Measurements from ENCODE around the gene VSNL1. TPM values are rescaled to one million over a fixed set of nuclear protein-coding genes. Genes with fewer than 3 reads are reported as not detected.
A peak's percentile ranks its signal among the peaks of the same experiment; 100 is the strongest.

Gene VSNL1
- total and polyA plus RNA-seq, 2 donors (not counting 1 experiment from before 2014, with no cell fraction given) = 1.2 to 3.9 TPM

DNA sequence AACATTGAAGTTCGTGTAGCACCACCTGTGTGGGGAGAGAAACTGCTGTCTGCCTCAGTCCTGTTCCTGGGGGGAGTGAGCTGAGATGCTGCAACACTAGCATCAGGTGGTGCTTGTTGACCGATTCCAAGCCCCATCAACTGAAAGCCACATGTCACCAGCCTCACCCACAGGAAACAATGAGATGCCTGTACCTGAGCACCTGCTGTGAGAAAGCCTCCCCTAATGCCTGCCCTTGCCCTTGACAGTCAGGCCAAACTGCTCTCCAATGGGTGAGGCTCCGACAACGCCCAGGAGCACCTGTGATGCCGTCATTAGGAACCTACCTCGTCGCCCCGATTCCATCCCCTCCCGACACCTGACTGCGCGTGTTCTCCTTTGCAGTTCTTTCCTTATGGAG is 108.5 kb downstream of the VSNL1 start:
- no peaks in the 10 kb centered on the region for H3K27me3 ChIP-seq (ENCODE audit: control insufficient read depth, insufficient read depth, low read length)
- H3K36me3 ChIP-seq (ENCODE audit: control insufficient read depth, insufficient read depth, low read length) = no peaks in the 10 kb centered on the region
- TF ChIP-seq, protein P1, sequence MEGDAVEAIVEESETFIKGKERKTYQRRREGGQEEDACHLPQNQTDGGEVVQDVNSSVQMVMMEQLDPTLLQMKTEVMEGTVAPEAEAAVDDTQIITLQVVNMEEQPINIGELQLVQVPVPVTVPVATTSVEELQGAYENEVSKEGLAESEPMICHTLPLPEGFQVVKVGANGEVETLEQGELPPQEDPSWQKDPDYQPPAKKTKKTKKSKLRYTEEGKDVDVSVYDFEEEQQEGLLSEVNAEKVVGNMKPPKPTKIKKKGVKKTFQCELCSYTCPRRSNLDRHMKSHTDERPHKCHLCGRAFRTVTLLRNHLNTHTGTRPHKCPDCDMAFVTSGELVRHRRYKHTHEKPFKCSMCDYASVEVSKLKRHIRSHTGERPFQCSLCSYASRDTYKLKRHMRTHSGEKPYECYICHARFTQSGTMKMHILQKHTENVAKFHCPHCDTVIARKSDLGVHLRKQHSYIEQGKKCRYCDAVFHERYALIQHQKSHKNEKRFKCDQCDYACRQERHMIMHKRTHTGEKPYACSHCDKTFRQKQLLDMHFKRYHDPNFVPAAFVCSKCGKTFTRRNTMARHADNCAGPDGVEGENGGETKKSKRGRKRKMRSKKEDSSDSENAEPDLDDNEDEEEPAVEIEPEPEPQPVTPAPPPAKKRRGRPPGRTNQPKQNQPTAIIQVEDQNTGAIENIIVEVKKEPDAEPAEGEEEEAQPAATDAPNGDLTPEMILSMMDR (conservative IDR thresholded peaks at IDR 0.05 in 1 of 2, IDR thresholded peaks at IDR 0.05 in 1 of 2; ENCODE audit: low read depth in 1 of 2, low read length in 2 of 2) = no peak
- no peak for TF ChIP-seq EZH2 (IDR thresholded peaks at IDR 0.05; ENCODE audit: low read length, missing control alignments)
- H3K4me1 ChIP-seq (ENCODE audit: control insufficient read depth, extremely low read depth, insufficient read depth, low read length) = peaks cover 9% of the 10 kb centered on the region
- no peak overlapping the region for H3K27ac ChIP-seq (ENCODE audit: insufficient read depth, low read length)
- H2AFZ ChIP-seq (ENCODE audit: low read length) = no peak overlapping the region
- H3K9me3 ChIP-seq (ENCODE audit: control insufficient read depth, insufficient read depth, low read depth, low read length) = no peaks in the 10 kb centered on the region
- H3K79me2 ChIP-seq (ENCODE audit: control insufficient read depth, insufficient read depth, low read length) = no peaks in the 10 kb centered on the region
- H3K9ac ChIP-seq (ENCODE audit: insufficient read depth, low read length) = no peak overlapping the region
- no peak overlapping the region for H3K4me2 ChIP-seq (ENCODE audit: extremely low read depth, insufficient read depth, low read length)
- no peak for DNase-seq (ENCODE audit: low read depth in 2 of 2)
- no peak overlapping the region for H3K4me3 ChIP-seq (replicated peaks in 1 of 4; ENCODE audit: control extremely low read depth in 1 of 4, insufficient read depth in 1 of 4, low read depth in 3 of 4, low read length in 4 of 4)
- H4K20me1 ChIP-seq (ENCODE audit: control insufficient read depth, extremely low read depth, insufficient read depth, low read length) = no peaks in the 10 kb centered on the region

DNA sequence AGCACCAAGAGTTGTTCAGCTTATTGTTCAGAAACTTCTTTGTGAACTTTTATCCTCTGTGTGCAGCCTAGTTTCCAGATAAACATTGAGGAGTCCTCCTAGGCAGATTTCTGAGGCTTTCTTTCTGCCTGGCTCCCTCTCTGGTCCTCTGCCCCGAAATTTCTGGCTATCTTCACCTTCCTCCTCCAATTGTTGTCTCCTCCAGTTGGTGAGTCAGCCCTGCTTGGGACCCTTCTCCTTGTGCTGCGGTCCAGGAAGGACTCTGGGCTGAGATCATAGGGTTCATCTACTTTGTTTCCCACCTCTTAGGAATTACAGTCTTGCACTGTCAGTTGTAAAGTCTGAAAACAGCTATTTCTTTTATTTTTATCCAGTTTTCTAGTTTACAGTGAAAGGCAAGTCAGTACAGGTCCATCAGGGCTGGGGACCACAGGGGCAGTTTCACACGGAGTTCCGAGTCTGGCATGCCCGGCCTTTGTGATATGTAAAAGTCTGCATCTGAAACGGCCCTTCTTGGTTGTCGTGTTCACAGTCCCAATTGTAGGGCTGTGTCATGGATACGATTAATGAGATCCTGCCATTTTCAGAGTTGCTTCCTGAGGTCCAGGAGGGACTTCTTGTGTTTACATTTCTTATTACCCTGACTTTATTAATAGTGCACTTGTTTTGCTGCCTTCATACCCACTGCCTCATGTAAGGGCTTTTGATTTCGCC is 112.3 kb downstream of the VSNL1 start:
- no peaks in the 10 kb centered on the region for H3K79me2 ChIP-seq (ENCODE audit: control insufficient read depth, insufficient read depth, low read length)
- H3K9me3 ChIP-seq (ENCODE audit: control insufficient read depth, insufficient read depth, low read depth, low read length) = no peaks in the 10 kb centered on the region

DNA sequence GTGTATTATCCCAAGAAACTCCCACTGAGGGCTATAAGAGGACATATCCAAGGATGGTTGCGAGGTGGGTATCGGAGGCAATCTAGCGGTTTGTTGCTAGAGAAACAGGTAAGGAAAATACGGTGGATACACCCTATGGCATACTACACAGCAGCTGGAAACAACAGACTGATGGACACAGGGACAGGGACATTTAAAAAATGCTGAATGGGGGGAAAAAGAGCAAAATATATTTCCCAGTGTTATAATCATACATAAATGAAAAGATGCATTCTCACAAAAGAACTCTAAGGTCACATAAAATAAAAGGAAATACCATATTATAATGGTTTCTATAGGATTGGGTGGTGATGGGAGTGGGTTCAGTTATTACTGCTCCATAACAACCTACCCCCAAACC is 117.3 kb downstream of the VSNL1 start:
- H3K27ac ChIP-seq (ENCODE audit: insufficient read depth, low read length) = no peak overlapping the region
- DNase-seq (ENCODE audit: low read depth in 2 of 2) = no peak
- H3K27me3 ChIP-seq (ENCODE audit: control insufficient read depth, insufficient read depth, low read length) = no peaks in the 10 kb centered on the region
- no peaks in the 10 kb centered on the region for H4K20me1 ChIP-seq (ENCODE audit: control insufficient read depth, extremely low read depth, insufficient read depth, low read length)
- no peaks in the 10 kb centered on the region for H3K4me1 ChIP-seq (ENCODE audit: control insufficient read depth, extremely low read depth, insufficient read depth, low read length)
- H3K9me3 ChIP-seq (ENCODE audit: control insufficient read depth, insufficient read depth, low read depth, low read length) = no peaks in the 10 kb centered on the region
- no peaks in the 10 kb centered on the region for H3K79me2 ChIP-seq (ENCODE audit: control insufficient read depth, insufficient read depth, low read length)
- H3K4me3 ChIP-seq (replicated peaks in 1 of 4; ENCODE audit: control extremely low read depth in 1 of 4, insufficient read depth in 1 of 4, low read depth in 3 of 4, low read length in 4 of 4) = no peak overlapping the region
- no peak overlapping the region for H3K4me2 ChIP-seq (ENCODE audit: extremely low read depth, insufficient read depth, low read length)
- no peaks in the 10 kb centered on the region for H3K36me3 ChIP-seq (ENCODE audit: control insufficient read depth, insufficient read depth, low read length)
- H2AFZ ChIP-seq (ENCODE audit: low read length) = no peak overlapping the region
- no peak for TF ChIP-seq EZH2 (IDR thresholded peaks at IDR 0.05; ENCODE audit: low read length, missing control alignments)
- TF ChIP-seq, protein P1 (conservative IDR thresholded peaks at IDR 0.05 in 1 of 2, IDR thresholded peaks at IDR 0.05 in 1 of 2; ENCODE audit: low read depth in 1 of 2, low read length in 2 of 2) = no peak
- no peak overlapping the region for H3K9ac ChIP-seq (ENCODE audit: insufficient read depth, low read length)

More for the DNA sequence above, 112.3 kb downstream of the VSNL1 start:
- Histone ChIP-seq H3K36me3 (ENCODE audit: control insufficient read depth, insufficient read depth, low read length) (no peaks in the 10 kb centered on the region), H3K9ac (ENCODE audit: insufficient read depth, low read length) (no peak overlapping the region), H3K27ac (ENCODE audit: insufficient read depth, low read length) (no peak overlapping the region), H3K4me2 (ENCODE audit: extremely low read depth, insufficient read depth, low read length) (no peak overlapping the region), H2AFZ (ENCODE audit: low read length) (no peak overlapping the region), H3K27me3 (ENCODE audit: control insufficient read depth, insufficient read depth, low read length) (no peaks in the 10 kb centered on the region), H3K4me1 (ENCODE audit: control insufficient read depth, extremely low read depth, insufficient read depth, low read length) (no peaks in the 10 kb centered on the region), H4K20me1 (ENCODE audit: control insufficient read depth, extremely low read depth, insufficient read depth, low read length) (no peaks in the 10 kb centered on the region), H3K4me3 (replicated peaks in 1 of 4; ENCODE audit: control extremely low read depth in 1 of 4, insufficient read depth in 1 of 4, low read depth in 3 of 4, low read length in 4 of 4) (no peak overlapping the region)
- peak in 1 of 2 donors; percentile 52 for DNase-seq (ENCODE audit: low read depth in 2 of 2)
- TF ChIP-seq, protein P1 (conservative IDR thresholded peaks at IDR 0.05 in 1 of 2, IDR thresholded peaks at IDR 0.05 in 1 of 2; ENCODE audit: low read depth in 1 of 2, low read length in 2 of 2) = no peak
- TF ChIP-seq EZH2 (IDR thresholded peaks at IDR 0.05; ENCODE audit: low read length, missing control alignments) = no peak

All from fibroblast of lung (primary cell).